Activated gamma-delta T cell (primary cell): ENCODE results near the gene CTBP2.

Experiments
- DNase-seq: peaks from one replicate; lab custom pipeline; 2025; lab: John Stamatoyannopoulos, UW

The CTBP2 gene

GRCh38 chr10:125125951-125126735, 34.2 kb downstream of the CTBP2 start:
- DNase-seq, result no peak

- DNase-seq, result no peak
These were observed 35.5 kb downstream of the CTBP2 start for GRCh38 chr10:125124907-125125306.

GRCh38 chr10:125124115-125124487, 36.3 kb downstream of the CTBP2 start:
- no peak for DNase-seq

- no peak for DNase-seq
These were observed 36.8 kb downstream of the CTBP2 start for GRCh38 chr10:125123476-125124114.

- DNase-seq, result no peak
These were observed 37.8 kb downstream of the CTBP2 start for GRCh38 chr10:125122566-125122965.

- DNase-seq, result no peak
These were observed 39.4 kb downstream of the CTBP2 start for GRCh38 chr10:125121003-125121402.

GRCh38 chr10:125120053-125120710, 40.2 kb downstream of the CTBP2 start:
- DNase-seq, result no peak

- no peak for DNase-seq
These were observed 41.7 kb downstream of the CTBP2 start for GRCh38 chr10:125118701-125119100.

- no peak for DNase-seq
These were observed 42.3 kb downstream of the CTBP2 start for GRCh38 chr10:125118011-125118611.

- DNase-seq, result no peak
These were observed 43.6 kb downstream of the CTBP2 start for GRCh38 chr10:125116652-125117310.

- DNase-seq, result no peak
These were observed 44.2 kb downstream of the CTBP2 start for GRCh38 chr10:125116041-125116649.

- DNase-seq, result no peak
These were observed 45.0 kb downstream of the CTBP2 start for GRCh38 chr10:125115409-125115808.

- no peak for DNase-seq
These were observed 45.5 kb downstream of the CTBP2 start for GRCh38 chr10:125114761-125115391.

- DNase-seq, result no peak
These were observed 46.5 kb downstream of the CTBP2 start for GRCh38 chr10:125113691-125114371.

- DNase-seq, result no peak
These were observed 47.5 kb downstream of the CTBP2 start for GRCh38 chr10:125112697-125113494.

- no peak for DNase-seq
These were observed 49.1 kb downstream of the CTBP2 start for GRCh38 chr10:125111118-125111727.

GRCh38 chr10:125107965-125108580, 52.3 kb downstream of the CTBP2 start:
- DNase-seq, result no peak

- DNase-seq, result no peak
These were observed 53.0 kb downstream of the CTBP2 start for GRCh38 chr10:125107166-125107949.
